Measurements from ENCODE around the gene TAOK2.

DNA sequence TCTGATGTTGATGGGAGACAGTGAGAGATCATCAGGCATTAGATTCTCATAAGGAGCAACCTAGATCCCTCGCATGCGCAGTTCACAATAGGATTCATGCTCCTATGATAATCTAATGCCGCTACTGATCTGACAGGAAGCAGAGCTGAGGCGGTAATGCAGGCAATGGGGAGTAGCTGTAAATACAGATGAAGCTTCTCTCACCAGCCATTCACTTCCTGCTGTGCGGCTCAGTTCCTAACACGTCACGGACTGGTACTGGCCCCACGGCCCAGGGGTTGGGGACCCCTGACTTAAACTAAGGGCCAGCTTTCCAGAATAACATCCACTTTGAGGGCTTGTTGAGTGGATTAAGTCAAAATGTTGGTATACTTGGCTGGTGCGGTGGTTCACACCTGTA is 14.4 kb upstream of the TAOK2 start:
- TF ChIP-seq, protein P1, sequence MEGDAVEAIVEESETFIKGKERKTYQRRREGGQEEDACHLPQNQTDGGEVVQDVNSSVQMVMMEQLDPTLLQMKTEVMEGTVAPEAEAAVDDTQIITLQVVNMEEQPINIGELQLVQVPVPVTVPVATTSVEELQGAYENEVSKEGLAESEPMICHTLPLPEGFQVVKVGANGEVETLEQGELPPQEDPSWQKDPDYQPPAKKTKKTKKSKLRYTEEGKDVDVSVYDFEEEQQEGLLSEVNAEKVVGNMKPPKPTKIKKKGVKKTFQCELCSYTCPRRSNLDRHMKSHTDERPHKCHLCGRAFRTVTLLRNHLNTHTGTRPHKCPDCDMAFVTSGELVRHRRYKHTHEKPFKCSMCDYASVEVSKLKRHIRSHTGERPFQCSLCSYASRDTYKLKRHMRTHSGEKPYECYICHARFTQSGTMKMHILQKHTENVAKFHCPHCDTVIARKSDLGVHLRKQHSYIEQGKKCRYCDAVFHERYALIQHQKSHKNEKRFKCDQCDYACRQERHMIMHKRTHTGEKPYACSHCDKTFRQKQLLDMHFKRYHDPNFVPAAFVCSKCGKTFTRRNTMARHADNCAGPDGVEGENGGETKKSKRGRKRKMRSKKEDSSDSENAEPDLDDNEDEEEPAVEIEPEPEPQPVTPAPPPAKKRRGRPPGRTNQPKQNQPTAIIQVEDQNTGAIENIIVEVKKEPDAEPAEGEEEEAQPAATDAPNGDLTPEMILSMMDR (IDR thresholded peaks at IDR 0.05), result no peak
- TF ChIP-seq POLR2A (IDR thresholded peaks at IDR 0.05), result no peak
